WERI-Rb-1 (cell line): Measurements from ENCODE around the gene EXOC3L2.

ENCODE experiments used
- DNase-seq: peaks from one replicate; pipeline ENCODE4 v3.0.0-alpha.2; 2020
- H3K27ac ChIP-seq: fragments of 250-450 bp; sonication (Bioruptor Pico); 2 replicates; pipeline ENCODE4 v1.5.1; 2020; ENCODE audit warnings: mild to moderate bottlenecking, moderate library complexity
- H3K27me3 ChIP-seq: fragments of 250-450 bp; sonication (Bioruptor Pico); 2 replicates; pipeline ENCODE4 v1.5.1; 2021; ENCODE audit warnings: mild to moderate bottlenecking, low read depth, moderate library complexity; ENCODE audit not compliant: insufficient read depth, severe bottlenecking
- H3K36me3 ChIP-seq: fragments of 250-450 bp; sonication (Bioruptor Pico); 2 replicates; pipeline ENCODE4 v1.5.1; 2020; ENCODE audit warnings: mild to moderate bottlenecking, moderate library complexity
- H3K4me3 ChIP-seq: 2 replicates; pipeline ENCODE4 v1.5.1; 2011; ENCODE audit warnings: low read depth, mild to moderate bottlenecking, control low read depth, low read length
- H3K9me3 ChIP-seq: fragments of 250-450 bp; sonication (Bioruptor Pico); 2 replicates; pipeline ENCODE4 v1.5.1; 2021; ENCODE audit warnings: mild to moderate bottlenecking, moderate library complexity; ENCODE audit not compliant: severe bottlenecking
- TF ChIP-seq, protein P1 (sequence below): IDR thresholded peaks from 2 replicates; pipeline ENCODE4 v1.5.1; 2011; ENCODE audit warnings: low read depth, mild to moderate bottlenecking, control low read depth, inconsistent platforms, low read length

Gene EXOC3L2

DNA sequence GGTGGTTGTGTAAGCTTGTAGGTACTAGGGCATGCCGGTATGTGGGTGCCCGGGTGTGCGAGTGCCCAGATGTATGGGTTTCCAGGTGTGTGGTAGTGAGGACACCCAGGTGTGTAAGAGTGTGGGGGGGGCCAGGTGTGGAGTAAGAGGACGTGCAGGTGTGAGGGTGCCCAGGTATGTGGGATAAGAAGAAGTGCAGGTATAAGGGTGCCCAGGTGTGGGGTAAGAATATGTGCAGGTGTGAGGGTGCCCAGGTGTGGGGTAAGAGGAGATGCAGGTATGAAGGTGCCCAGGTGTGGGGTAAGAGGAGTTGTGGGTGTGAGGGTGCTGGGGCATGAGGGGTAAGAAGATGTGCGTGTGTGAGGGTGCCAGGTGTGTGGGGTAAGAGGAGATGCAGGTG is 20.2 kb upstream of the EXOC3L2 start:
- TF ChIP-seq, protein P1, sequence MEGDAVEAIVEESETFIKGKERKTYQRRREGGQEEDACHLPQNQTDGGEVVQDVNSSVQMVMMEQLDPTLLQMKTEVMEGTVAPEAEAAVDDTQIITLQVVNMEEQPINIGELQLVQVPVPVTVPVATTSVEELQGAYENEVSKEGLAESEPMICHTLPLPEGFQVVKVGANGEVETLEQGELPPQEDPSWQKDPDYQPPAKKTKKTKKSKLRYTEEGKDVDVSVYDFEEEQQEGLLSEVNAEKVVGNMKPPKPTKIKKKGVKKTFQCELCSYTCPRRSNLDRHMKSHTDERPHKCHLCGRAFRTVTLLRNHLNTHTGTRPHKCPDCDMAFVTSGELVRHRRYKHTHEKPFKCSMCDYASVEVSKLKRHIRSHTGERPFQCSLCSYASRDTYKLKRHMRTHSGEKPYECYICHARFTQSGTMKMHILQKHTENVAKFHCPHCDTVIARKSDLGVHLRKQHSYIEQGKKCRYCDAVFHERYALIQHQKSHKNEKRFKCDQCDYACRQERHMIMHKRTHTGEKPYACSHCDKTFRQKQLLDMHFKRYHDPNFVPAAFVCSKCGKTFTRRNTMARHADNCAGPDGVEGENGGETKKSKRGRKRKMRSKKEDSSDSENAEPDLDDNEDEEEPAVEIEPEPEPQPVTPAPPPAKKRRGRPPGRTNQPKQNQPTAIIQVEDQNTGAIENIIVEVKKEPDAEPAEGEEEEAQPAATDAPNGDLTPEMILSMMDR, result no peak
- no peak for DNase-seq
- no peaks in the 10 kb centered on the region for H3K27me3 ChIP-seq
- no peaks in the 10 kb centered on the region for H3K9me3 ChIP-seq
- H3K27ac ChIP-seq, result no peak overlapping the region
- H3K4me3 ChIP-seq, result no peak overlapping the region
- peaks cover 13% of the 10 kb centered on the region for H3K36me3 ChIP-seq

DNA sequence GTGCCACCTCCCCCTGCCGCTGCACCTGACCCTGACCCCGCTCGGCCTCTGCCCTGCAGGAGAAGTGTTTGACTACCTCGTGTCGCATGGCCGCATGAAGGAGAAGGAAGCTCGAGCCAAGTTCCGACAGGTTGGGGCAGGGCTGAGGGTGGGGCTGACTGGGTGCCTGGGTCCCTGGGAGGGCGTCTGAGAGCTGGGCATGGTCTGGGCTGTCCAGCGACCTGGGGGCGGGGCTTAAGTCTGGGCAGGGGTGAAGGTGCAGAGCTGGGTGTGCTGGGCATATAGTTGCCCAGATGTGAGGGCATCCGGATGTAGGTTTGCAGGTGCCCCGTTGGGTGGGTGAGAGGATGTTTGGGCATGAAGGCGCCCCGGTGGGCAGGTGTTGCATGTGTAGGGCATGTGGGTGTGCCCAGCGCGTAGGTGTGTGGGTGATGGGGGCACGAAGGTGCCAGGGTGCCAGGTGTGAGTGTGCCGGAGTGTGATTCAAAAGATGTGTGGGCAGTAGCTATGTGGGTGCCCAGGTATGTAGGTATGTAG is 19.6 kb upstream of the EXOC3L2 start:
- Histone ChIP-seq H3K27me3 (no peaks in the 10 kb centered on the region), H3K36me3 (peaks cover 8% of the 10 kb centered on the region), H3K9me3 (no peaks in the 10 kb centered on the region), H3K27ac (no peak overlapping the region), H3K4me3 (no peak overlapping the region)
- TF ChIP-seq, protein P1, result no peak
- DNase-seq, result no peak

DNA sequence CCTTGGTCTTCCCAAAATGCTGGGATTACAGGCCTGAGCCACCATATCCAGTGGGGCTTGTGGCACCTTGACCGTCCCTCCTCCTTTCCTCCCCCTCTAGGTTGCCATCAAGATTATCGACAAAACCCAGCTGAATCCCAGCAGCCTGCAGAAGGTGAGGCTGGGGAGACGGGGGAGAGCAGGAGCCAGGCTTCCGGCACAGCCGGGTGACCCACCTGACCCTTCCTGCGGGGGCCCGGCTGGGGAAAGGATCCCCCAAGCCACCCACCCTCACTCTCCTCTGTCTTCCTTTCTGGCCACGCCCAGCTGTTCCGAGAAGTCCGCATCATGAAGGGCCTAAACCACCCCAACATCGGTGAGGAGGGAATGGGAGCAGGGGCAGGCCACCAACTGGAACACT is 17.8 kb upstream of the EXOC3L2 start:
- H3K36me3 ChIP-seq, result peaks cover 7% of the 10 kb centered on the region
- no peaks in the 10 kb centered on the region for H3K9me3 ChIP-seq
- H3K4me3 ChIP-seq, result no peak overlapping the region
- H3K27me3 ChIP-seq, result no peaks in the 10 kb centered on the region
- TF ChIP-seq, protein P1, result no peak
- DNase-seq, result no peak
- H3K27ac ChIP-seq, result no peak overlapping the region

DNA sequence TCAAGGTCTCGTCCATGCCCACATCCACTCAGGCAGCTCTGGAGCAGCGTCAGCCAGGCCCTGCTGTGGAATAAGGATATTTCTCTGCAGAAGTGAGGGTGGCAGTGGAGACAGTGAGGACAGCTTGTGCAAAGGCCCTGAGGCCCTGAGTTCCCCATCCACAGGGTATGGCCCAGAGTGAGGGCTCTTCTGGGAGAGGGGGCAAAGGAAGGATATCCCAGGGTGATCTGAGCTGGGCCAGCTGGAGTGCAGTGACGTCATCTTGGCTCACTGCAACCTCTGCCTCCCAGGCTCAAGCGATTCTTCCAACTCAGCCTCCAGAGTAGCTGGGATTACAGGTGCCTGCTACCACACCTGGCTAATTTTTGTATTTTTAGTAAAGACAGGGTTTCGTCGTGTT is 17.4 kb upstream of the EXOC3L2 start:
- H3K4me3 ChIP-seq, result no peak overlapping the region
- H3K27me3 ChIP-seq, result no peaks in the 10 kb centered on the region
- H3K27ac ChIP-seq, result no peak overlapping the region
- H3K36me3 ChIP-seq, result peaks cover 5% of the 10 kb centered on the region
- TF ChIP-seq, protein P1, result no peak
- H3K9me3 ChIP-seq, result no peaks in the 10 kb centered on the region
- DNase-seq, result no peak

DNA sequence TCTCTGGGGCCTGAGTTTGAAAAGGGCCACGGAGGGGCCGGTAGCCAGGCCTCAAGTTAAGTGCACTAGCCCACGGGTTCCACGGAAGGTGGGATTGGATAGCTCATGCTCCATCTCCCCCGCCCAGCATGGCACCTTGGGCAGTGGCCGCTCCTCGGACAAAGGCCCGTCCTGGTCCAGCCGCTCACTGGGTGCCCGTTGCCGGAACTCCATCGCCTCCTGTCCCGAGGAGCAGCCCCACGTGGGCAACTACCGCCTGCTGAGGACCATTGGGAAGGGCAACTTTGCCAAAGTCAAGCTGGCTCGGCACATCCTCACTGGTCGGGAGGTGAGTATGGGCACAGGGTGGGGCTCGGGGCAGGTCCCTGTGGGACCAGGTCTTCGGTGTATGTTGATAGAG is 13.7 kb upstream of the EXOC3L2 start:
- H3K36me3 ChIP-seq, result peaks cover 2% of the 10 kb centered on the region; the same call in 1 of the 2 replicates
- no peak overlapping the region for H3K4me3 ChIP-seq
- no peaks in the 10 kb centered on the region for H3K27me3 ChIP-seq
- H3K9me3 ChIP-seq, result no peaks in the 10 kb centered on the region
- H3K27ac ChIP-seq, result no peak overlapping the region
- DNase-seq, result no peak
- TF ChIP-seq, protein P1, result no peak

DNA sequence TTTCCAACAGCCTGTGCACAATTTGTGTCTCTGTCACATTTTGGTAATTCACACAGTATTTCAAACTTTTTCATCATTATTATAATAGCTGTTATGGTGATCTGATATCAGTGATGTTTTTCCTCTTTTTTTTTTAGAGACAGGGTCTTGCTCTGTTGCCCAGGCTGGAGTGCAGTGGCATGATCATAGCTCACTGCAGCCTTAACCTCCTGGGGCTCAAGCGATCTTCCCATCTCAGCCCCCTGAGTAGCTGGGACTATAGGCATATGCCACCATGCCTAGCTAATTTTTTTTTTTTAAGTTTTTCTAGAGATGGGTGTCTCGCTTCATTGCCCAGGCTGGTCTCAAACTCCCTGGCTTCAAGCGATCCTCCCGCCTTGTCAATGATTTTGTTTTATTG is 11.6 kb upstream of the EXOC3L2 start:
- H3K4me3 ChIP-seq, result no peak overlapping the region
- TF ChIP-seq, protein P1, result no peak
- no peaks in the 10 kb centered on the region for H3K9me3 ChIP-seq
- H3K36me3 ChIP-seq, result peaks cover 7% of the 10 kb centered on the region; the same call in 1 of the 2 replicates
- no peak overlapping the region for H3K27ac ChIP-seq
- no peak for DNase-seq
- H3K27me3 ChIP-seq, result no peaks in the 10 kb centered on the region
